SK-N-SH (cell line): ENCODE data around the gene ASTE1. TPM values are rescaled to one million over a fixed set of nuclear protein-coding genes. Genes with fewer than 3 reads are reported as not detected.

Source experiments
- CTCF ChIA-PET: fragments of 300-600, 350-600 bp; formaldehyde crosslinking; extraction: SDS; loops from one replicate; lab custom pipeline; 2021; lab: Yijun Ruan, JAX
- POLR2A ChIA-PET: fragments of 350-600 bp; sonication (Branson Sonifier 250); formaldehyde crosslinking; extraction: SDS; loops from one replicate; lab custom pipeline; 2020; ENCODE audit warnings: antibody characterized with exemption, inconsistent platforms; lab: Yijun Ruan, JAX
- DNase-seq: peaks from one replicate; pipeline ENCODE4 v3.0.0; 2012
- H2AFZ ChIP-seq: fragments of 200-600 bp; sonication (generic); 2 replicates; pipeline ENCODE4 v1.8.1; 2016; ENCODE audit warnings: antibody characterized with exemption, mild to moderate bottlenecking, low read depth
- H3F3A ChIP-seq: fragments of 200-600 bp; sonication (generic); replicated peaks from 2 replicates; pipeline ENCODE3; 2016; ENCODE audit warnings: antibody characterized with exemption, mild to moderate bottlenecking; ENCODE audit not compliant: insufficient read depth
- H3K27ac ChIP-seq, 2 experiments: fragments of 200-500 bp in 1 of 2; fragments of 200-600 bp in 1 of 2; sonication (Bioruptor generic) in 1 of 2; sonication (generic), shearing (Covaris generic) in 1 of 2; 2 replicates each; pipeline versions ENCODE4 v1.5.1 to v1.6.1; 2014 to 2016; ENCODE audit warnings: low read depth in 2 of 2, inconsistent platforms in 1 of 2, low read length in 1 of 2, mild to moderate bottlenecking in 1 of 2, mixed read lengths in 1 of 2
- H3K27me3 ChIP-seq: fragments of 200-600 bp; sonication (generic), shearing (Covaris generic); 2 replicates; pipeline ENCODE4 v1.6.1; 2016; ENCODE audit warnings: mixed run types; ENCODE audit not compliant: insufficient read depth
- H3K36me3 ChIP-seq, 2 experiments: fragments of 200-500 bp in 1 of 2; fragments of 200-600 bp in 1 of 2; sonication (Bioruptor generic) in 1 of 2; sonication (generic) in 1 of 2; replicated peaks in 1 of 2; 2 replicates each; pipeline versions ENCODE3 to v1.5.1; 2014 to 2016; ENCODE audit warnings: low read length in 1 of 2, mild to moderate bottlenecking in 1 of 2; ENCODE audit not compliant: insufficient read depth in 2 of 2, control insufficient read depth in 1 of 2
- H3K4me1 ChIP-seq, 2 experiments: fragments of 200-500 bp in 1 of 2; fragments of 200-600 bp in 1 of 2; sonication (Bioruptor generic) in 1 of 2; sonication (generic), shearing (Covaris generic) in 1 of 2; 2 replicates each; pipeline versions ENCODE4 v1.5.1 to v1.6.1; 2014 to 2016; ENCODE audit warnings: low read depth in 1 of 2, low read length in 1 of 2, mixed run types in 1 of 2; ENCODE audit not compliant: insufficient read depth in 2 of 2, control insufficient read depth in 1 of 2
- H3K4me2 ChIP-seq: fragments of 200-600 bp; sonication (generic), shearing (Covaris generic); 2 replicates; pipeline ENCODE4 v1.6.1; 2017; ENCODE audit warnings: mixed run types
- H3K4me3 ChIP-seq, 2 experiments: fragments of 200-500 bp in 1 of 2; fragments of 200-600 bp in 1 of 2; sonication (Bioruptor generic) in 1 of 2; sonication (generic), shearing (Covaris generic) in 1 of 2; 2 replicates each; pipeline versions ENCODE4 v1.5.1 to v1.8.1; 2014 to 2016; ENCODE audit warnings: low read depth in 2 of 2, inconsistent platforms in 1 of 2, low read length in 1 of 2, mild to moderate bottlenecking in 1 of 2, mixed read lengths in 1 of 2, moderate library complexity in 1 of 2
- H3K79me2 ChIP-seq: fragments of 200-600 bp; sonication (generic); 2 replicates; pipeline ENCODE4 v1.8.1; 2017; ENCODE audit warnings: mild to moderate bottlenecking; ENCODE audit not compliant: insufficient read depth
- H3K9ac ChIP-seq: fragments of 200-600 bp; sonication (generic); 2 replicates; pipeline ENCODE4 v1.6.1; 2017; ENCODE audit warnings: mixed run types
- H3K9me2 ChIP-seq: fragments of 200-600 bp; sonication (generic); 2 replicates; pipeline ENCODE4 v1.6.1; 2017; ENCODE audit warnings: mixed run types
- H3K9me3 ChIP-seq: fragments of 200-600 bp; sonication (generic); 2 replicates; pipeline ENCODE4 v1.6.1; 2017; ENCODE audit warnings: mixed run types, mild to moderate bottlenecking, moderate library complexity
- H4K20me1 ChIP-seq: fragments of 200-600 bp; sonication (generic); 2 replicates; pipeline ENCODE4 v1.6.1; 2017; ENCODE audit warnings: mild to moderate bottlenecking, mixed run types; ENCODE audit not compliant: insufficient read depth
- ELF1 ChIP-seq: IDR thresholded peaks from 2 replicates; pipeline ENCODE4 v1.4.0; 2012
- FOXM1 ChIP-seq: IDR thresholded peaks from 2 replicates; pipeline ENCODE4 v1.4.0; 2012; ENCODE audit warnings: low read depth, mild to moderate bottlenecking
- NFIC ChIP-seq: IDR thresholded peaks from 2 replicates; pipeline ENCODE4 v1.4.0; 2012; ENCODE audit warnings: borderline replicate concordance
- RAD21 ChIP-seq: IDR thresholded peaks from 2 replicates; pipeline ENCODE4 v1.6.1; 2012; ENCODE audit warnings: mild to moderate bottlenecking, low read length
- REST ChIP-seq: IDR thresholded peaks from 2 replicates; pipeline ENCODE4 v1.6.1; 2012; ENCODE audit warnings: mild to moderate bottlenecking, low read depth, low read length, moderate library complexity
- RFX5 ChIP-seq: IDR thresholded peaks from 2 replicates; pipeline ENCODE4 v1.6.1; 2012; ENCODE audit warnings: mild to moderate bottlenecking, improper control_type of control experiment, low read length
- SIN3A ChIP-seq: IDR thresholded peaks from 2 replicates; pipeline ENCODE4 v1.6.1; 2012; ENCODE audit warnings: low read depth, mild to moderate bottlenecking, low read length, moderate library complexity, borderline replicate concordance
- SMC3 ChIP-seq: IDR thresholded peaks from 2 replicates; pipeline ENCODE4 v1.6.1; 2012; ENCODE audit warnings: low read depth, low read length, improper control_type of control experiment
- TAF1 ChIP-seq: IDR thresholded peaks from 2 replicates; pipeline ENCODE4 v1.6.1; 2012; ENCODE audit warnings: low read depth, mild to moderate bottlenecking, low read length, moderate library complexity, borderline replicate concordance
- ZBTB33 ChIP-seq: IDR thresholded peaks from 2 replicates; pipeline ENCODE4 v1.4.0; 2012; ENCODE audit warnings: low read depth, borderline replicate concordance
- WGBS: methylation state at CpG from one replicate; pipeline ENCODE4 v1.1.6; 2017; ENCODE audit warnings: low lambda C conversion rate; 5-methylcytosine and 5-hydroxymethylcytosine counted together
- polyA plus RNA-seq, 3 experiments: library from polyadenylated mRNA; depleted of rRNA; stranded (reverse); fragments of >200 nt; gene quantifications; 2 replicates each; pipeline ENCODE4 v1.2.3, GENCODE V29; 2012

The ASTE1 gene
- polyA plus RNA-seq, 1 of the 3 experiments (the other 2 are of a cell fraction) = 3.5 TPM

GRCh38 chr3:130974201-130974600, 52.4 kb downstream of the ASTE1 start:
- 95% methylated on average over 2 of the region's 2 CpGs for WGBS
- CTCF ChIA-PET = no interaction called here

More at GRCh38 chr3:130974201-130974600, 52.4 kb downstream of the ASTE1 start:
- Histone ChIP-seq H3K4me1 (no peaks in the 10 kb centered on the region), H2AFZ (no peak overlapping the region), H3K27ac (no peak overlapping the region), H3K9me3 (no peaks in the 10 kb centered on the region), H3K4me2 (no peak overlapping the region), H3F3A (peaks cover 3% of the 10 kb centered on the region), H3K27me3 (no peaks in the 10 kb centered on the region), H3K36me3 (peaks cover 32 to 43% of the 10 kb centered on the region in 2 experiments), H3K9ac (no peak overlapping the region), H3K9me2 (no peaks in the 10 kb centered on the region), H3K79me2 (no peaks in the 10 kb centered on the region), H3K4me3 (no peak overlapping the region), H4K20me1 (no peaks in the 10 kb centered on the region)
- no peak for TF ChIP-seq FOXM1
- no peak for TF ChIP-seq SIN3A
- no peak for TF ChIP-seq SMC3
- TF ChIP-seq RFX5 = no peak
- TF ChIP-seq ZBTB33 = no peak
- TF ChIP-seq RAD21 = no peak
- TF ChIP-seq TAF1 = no peak
- no peak for TF ChIP-seq NFIC
- TF ChIP-seq ELF1 = no peak
- TF ChIP-seq REST = no peak
- POLR2A ChIA-PET = no interaction called here
- DNase-seq = no peak
